GM19397 (cell line): ENCODE data around the gene FHAD1.
"Not testable (repeated sequence)": the region's sequence is repeated elsewhere in the genome, so short reads cannot be mapped to it uniquely, and the experiment has no call there.

Experiments
- ATAC-seq: cut with Tn5 transposase; IDR thresholded peaks from one replicate; pipeline ENCODE4 v1.9.1; 2021; ENCODE audit warnings: mild to moderate bottlenecking, moderate library complexity; ENCODE audit not compliant: unreplicated experiment

FHAD1 gene

DNA sequence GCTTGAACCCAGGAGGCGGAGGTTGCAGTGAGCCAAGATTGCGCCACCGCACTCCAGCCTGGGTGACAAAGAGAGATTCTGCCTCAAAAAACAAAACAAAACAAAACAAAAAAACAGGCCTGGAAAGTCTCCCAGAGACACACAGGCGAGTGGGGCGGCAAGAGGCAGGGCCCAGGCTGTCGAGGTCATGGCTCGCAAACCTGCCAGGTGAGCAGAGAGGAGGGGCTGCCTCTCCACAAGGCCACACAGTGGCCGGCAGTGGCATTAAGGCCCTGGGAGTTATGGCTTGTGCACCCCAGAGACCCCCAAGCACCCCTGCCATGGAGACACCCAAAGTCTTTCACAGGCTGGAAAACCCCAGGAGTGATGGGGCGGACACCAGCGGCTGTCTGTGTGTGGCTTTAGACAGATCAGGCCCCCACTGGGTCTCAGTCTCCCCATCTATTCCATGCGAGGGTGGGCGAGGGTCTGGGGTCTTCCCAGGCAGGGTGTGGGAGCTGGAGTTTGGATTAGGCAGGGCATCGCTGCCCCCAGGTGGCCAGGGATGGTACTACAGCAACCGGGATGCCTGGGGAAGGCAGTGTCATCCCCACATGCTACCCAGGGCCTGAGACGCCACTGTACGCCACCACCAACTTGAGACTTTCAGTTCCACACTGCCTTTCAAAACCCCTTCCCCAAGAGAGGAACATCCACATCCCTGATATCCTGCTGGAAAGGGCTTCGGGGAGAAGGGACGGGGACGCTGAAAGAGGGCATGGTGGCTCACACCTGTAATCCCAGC lies 184.0 kb downstream of the FHAD1 start:
- no peak for ATAC-seq

DNA sequence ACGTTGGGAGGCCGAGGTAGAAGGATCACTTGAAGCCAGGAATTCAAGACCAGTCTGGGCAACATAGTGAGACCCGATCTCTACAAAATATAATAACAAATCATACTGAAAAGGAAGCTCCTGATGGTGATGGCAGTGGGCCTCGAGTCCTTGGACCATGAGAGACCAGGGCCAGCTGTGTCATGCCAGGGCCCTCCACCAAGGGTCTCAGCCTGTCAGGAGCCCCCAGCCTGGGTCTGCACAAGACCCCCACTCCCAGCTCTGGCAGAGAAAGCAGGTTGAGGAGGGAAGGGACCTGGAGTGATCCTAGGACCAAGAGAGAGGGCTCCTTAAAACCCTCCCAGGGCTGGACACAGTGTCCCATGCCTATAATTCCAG lies 184.5 kb downstream of the FHAD1 start:
- ATAC-seq, result no peak

DNA sequence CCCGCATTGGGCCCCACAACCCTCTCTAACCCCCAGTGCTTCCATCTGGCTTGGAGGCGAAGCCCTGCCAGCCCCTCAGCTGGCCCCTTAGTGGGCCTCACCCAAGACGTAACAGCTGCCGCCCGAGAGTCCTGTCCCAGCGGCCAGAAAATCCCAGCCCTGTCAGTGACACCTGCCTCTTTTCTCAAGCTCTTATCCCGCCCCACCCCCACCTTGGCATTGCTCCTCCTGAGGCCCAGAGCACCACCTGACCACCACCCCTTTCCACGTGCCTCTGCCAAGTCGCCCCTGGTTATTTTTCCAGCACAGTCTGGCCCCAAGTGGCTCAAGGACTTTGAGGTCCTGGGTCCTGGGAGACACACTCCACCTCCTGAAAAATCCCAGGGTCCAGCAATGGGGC lies 185.3 kb downstream of the FHAD1 start:
- ATAC-seq, result no peak

DNA sequence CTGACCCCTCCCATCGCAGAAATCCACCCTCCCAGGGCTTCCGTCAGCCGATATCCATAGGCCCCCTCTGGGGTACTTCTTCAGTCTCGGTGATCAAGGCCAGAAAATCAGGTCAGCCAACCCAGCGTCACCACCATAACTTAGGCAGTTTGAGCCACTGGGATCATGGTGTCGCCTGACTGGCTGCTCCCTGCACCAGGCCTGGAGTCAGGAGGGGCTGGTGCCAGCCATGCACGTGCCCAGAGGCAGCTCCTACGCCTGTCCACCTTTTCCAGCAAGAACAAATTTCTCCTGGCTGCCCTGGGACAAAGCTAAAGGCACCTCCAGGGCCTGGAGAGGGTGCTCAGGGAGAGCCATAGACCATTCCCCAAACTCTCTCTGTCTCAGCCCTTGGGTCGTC lies 186.4 kb downstream of the FHAD1 start:
- ATAC-seq, result no peak

DNA sequence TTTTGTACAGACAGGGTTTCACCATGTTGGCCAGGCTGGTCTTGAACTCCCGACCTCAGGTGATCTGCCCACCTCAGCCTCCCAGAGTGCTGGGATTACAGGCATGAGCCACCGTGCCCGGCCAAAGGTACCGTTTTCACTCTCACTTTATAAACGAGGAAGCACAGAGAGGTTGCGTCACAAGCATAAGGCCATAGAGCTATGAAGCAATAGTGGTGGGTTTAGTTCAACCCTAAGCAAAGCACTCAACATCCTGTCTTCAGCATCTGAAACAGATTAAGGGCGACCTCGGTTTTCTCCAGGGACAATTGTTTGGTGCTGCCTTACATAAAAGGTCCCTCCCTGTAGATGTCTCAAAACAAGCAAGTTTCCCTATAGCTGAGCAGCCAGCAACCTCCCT lies 187.7 kb downstream of the FHAD1 start:
- ATAC-seq, result not testable (repeated sequence)

DNA sequence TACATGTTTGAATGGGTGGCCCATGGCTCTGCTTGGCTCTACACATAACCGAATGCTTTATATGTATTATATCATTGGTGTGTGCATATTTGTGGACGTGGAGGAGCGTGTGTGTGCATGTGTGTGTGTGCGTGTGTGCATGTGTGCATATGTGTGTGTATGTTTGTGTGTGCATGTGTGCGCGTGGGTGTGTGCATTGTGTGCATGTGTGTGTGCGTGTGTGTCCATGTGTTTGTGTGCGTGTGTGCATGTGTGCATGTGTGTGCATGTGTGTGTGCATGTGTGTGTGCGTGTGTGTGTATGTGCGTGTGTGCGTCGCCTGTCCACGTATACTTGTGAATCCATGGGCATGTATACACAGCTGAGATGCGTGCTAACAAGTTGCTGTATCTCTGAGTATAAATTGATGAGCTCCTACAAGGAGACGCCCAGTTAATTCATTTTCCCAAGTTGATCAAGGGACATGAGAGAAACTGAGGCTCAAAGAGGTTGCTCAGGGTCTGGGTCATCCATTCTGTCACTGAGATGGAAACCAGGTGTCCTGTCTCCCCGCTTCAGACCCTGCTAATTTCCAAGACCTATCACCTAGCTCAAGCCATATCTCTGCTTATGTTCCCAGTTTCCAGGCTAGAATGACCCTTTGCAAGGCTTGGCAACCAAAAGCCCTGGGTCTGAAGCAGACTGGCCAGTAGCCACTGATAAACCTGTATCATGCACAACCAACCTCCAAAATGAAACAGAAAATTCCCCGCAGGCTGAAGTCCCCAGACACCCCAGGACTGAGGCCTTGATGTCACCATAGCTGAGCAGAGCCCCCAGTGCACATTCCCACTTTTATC lies 188.4 kb downstream of the FHAD1 start:
- no peak for ATAC-seq

DNA sequence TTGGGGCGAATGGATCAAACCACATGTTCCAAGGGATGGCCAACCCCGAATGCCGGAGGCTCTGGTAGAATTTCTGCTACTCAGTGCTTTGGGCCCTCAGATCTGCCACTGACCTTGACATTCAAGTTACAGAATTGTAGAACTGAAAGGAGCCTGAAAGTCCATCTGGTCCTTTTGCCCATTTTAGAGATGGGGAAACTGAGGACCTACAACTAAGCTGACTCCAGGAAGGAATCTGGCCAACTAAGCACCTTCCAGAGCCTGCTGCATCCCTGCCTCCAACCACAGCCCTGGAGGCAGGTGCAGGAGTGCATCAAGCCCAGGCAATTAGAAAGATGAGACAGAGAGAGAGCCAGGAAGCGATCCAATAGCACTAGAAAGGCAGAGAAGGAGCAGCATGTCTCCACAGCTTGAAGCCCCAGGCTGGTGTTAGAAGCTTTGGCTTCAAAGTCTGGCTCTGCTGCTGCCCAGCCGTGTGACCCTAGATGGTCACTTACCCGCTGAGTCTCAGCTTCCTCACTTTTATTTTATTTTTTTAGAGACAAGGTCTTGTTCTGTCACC lies 189.9 kb downstream of the FHAD1 start:
- ATAC-seq, result no peak

DNA sequence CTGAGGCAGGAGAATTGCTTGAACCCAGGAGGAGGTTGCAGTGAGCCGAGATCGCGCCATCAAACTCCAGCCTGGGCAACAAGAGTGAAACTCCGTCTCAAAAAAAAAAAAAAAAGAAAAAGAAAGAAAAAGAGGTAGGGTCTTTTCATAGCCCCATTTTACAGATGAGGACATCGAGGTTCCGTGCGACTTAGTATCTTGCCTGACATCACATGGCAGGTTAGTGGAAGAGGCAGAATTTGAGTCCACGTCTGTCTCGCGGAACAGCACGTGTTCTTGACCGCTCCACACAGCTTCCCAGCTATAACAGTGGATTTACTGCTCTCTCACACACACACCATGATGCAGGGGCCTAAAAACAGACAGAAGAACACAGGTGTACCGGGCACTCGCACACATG lies 192.3 kb downstream of the FHAD1 start:
- no peak for ATAC-seq

DNA sequence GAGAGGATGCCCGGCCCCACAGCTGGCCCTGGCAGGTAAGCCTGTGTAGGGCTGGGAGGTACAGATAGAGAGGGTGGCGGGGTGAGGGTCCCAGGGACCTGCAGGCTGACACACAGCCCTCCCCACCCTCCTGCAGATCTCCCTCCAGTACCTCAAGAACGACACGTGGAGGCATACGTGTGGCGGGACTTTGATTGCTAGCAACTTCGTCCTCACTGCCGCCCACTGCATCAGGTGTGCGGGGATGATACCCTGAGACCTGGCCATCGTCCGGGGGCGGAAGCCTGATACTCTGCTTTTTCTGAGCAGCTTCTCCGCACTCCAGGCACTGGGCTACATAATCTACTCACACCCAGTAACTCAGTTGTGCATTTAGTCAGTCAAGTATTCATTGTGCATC lies 193.3 kb downstream of the FHAD1 start:
- no peak for ATAC-seq

DNA sequence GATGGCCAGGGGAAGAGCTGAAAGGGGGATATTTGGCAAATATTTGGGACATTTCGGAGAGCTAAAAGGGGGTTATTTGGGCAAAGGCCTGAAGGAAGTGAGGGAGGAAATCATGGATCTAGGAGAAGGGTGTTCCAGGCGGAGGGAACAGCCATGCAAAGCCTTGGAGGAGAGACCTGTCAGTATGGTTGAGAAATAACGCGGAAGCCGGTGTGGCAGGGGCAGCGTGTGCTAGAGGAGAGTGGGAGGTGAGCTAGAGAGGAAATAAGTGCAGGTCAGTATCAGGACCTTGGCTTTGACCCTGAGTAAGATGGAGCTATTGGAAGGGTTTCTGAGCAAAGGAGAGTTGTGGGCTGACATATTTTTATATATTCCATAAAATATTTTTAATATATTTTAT lies 194.2 kb downstream of the FHAD1 start:
- ATAC-seq, result no peak

DNA sequence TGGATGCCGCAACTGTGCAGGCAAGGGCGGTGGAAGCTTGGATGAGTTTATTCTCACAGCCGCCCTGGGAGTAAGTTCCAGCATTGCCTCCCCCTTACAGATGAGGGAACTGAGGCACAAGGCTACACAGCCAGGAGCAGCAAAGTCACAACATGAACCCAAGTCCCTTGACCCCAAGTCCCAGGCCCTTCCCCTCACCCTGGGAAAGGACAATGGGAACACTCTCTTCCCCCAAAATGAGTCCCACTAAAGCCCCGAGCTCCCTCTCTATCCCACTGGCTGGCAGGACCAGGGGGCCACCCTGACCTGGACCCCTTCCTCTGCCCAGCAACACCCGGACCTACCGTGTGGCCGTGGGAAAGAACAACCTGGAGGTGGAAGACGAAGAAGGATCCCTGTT lies 195.1 kb downstream of the FHAD1 start:
- no peak for ATAC-seq

DNA sequence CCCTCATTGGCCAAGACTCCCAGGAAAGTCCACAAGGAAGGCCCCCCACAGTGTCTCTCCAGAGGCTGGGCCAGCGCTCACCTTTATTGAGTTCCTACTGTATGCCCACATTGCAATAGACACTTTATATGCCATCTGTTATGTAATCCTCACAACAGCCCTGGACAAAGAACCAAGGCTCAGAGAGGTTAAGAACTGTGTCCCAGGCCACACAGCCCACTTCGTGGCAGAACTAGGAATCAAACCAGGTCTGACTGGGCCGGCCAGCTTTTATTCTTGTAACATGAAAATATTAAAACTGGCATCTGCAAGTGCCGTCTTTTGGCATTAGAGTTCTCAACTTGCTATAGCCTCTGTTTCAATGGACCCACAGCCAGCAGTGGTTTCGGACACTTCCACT lies 195.7 kb downstream of the FHAD1 start:
- no peak for ATAC-seq

DNA sequence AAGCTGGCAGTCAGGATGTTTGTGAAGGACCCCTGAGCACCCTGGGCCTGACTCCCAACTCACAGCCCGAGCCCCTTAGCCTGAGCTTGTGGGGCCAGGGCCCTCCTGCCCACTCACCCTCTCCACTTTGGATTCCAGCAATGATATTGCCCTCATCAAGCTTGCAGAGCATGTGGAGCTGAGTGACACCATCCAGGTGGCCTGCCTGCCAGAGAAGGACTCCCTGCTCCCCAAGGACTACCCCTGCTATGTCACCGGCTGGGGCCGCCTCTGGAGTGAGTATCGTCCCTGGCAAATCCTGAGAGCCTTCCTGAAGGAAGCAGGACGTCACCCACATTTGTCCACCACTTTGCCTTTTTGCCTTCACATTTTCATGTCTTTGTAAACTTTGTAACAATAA lies 196.3 kb downstream of the FHAD1 start:
- no peak for ATAC-seq

DNA sequence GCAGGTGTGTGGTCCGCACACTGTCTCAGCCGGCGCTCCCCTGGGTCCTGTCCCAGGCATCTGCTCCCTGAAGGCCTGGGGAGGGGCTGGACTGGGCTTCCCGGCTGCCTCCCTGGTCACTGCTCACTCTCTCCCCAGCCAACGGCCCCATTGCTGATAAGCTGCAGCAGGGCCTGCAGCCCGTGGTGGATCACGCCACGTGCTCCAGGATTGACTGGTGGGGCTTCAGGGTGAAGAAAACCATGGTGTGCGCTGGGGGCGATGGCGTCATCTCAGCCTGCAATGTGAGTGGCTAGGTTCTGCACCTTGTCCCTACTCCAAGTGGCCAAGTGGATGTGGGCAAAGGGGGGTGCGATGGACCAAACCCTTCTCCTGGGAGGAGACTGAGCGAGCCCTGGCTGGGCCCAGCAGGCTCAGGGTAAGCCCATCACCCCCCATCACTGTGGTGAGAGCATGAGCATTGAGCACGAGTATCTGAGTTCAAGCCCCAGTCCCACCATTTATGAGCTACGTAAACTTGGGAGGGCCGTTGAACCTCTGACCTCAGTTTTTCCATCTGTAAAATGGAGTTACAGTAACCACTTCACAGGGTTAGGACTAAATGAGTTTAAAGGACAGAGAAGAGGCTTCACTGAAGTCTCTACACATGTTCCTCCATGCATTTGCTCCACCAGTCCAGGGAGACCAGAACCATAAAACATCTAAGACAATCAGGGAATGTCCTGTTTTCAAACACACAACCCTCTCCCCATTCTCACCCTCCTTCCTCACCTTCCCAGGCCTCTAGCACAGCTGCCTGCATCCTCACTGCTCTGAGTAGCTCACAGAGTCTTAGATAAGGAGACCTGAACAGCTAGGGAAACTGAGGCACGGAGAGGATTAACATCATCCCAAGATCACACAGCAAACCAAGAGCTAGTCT lies 197.7 kb downstream of the FHAD1 start:
- no peak for ATAC-seq

DNA sequence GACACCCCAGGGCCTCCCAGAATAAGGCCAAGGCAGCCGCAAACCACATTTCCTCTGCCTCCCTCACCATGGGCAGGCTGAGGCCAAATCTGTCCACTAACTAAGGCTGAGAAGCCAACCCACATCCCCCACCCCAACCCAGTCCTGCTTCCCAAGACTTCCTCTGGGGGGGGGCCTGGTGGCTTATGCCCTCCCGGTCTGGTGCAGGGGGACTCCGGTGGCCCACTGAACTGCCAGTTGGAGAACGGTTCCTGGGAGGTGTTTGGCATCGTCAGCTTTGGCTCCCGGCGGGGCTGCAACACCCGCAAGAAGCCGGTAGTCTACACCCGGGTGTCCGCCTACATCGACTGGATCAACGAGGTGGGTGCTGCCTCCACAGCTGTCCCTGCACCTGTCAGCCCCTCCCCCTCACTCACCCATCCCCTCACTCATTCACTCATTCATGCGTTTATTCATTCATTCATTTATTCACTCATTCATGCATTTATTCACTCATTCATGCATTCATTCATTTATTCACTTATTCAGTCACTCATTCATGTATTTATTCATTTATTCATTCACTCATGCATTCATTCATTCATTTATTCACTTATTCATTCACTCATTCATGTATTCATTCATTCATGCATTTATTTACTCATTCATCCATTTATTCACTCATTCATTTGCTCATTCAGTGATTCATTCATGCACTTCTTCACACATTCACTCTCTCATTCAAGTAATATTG lies 198.5 kb downstream of the FHAD1 start:
- no peak for ATAC-seq

DNA sequence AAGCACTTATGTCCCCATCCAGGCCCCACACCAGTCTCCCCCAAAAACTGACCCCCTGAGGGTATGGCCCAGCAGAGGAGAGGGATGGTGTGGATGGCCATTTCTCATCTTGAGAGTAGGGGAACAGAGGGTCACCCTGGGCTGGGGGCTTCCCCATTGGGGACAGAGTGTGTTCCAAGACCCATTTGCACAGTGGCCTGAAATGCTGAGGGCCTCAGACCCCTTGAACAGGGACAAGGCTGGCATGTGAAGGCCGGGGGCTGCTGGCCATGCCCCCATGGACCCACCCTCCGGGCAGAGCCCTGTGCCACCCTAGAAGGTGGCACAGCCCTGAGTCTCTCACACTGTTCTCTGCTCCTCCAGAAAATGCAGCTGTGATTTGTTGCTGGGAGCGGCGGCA lies 199.2 kb downstream of the FHAD1 start:
- no peak for ATAC-seq
